22Rv1 (cell line): ENCODE measurements around the gene MAML1.

Source experiments
- ZFX ChIP-seq: fragments of 450-650 bp; IDR thresholded peaks from 2 replicates; pipeline ENCODE4 v1.6.1; 2017; ENCODE audit warnings: antibody characterized with exemption, borderline replicate concordance
- TF ChIP-seq, protein P1 (sequence below): fragments of 450-650 bp; IDR thresholded peaks from 2 replicates; pipeline ENCODE4 v1.5.1; 2017; ENCODE audit warnings: mild to moderate bottlenecking

DNA sequence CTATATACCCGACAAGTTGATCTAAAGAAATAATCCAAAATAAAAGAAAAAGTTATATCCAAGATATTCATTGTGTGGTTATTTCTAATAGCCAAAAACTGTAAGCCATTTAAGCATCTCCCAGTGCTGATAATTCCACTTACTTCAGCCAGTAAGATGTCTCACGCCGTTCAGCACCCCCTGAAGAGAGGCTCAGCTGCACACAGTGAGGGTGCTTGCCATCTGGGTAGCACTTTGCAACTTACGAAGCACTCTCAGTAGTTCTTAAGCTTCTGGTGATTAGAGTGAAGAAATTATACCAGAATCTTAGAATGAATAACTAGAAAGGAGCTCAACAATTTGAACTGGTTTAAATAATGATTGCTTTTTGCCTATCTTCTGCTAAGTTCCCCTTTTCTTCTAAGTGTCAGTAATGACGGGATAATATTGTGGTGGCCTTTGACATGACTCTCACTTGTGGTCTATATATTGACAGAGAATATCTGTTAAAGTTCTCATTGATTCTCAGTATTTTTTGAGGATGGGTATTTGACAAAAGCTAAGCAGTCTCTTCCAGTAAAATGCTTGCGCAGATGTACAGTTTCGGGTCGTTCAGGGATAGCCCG is 35.0 kb downstream of the MAML1 start:
- TF ChIP-seq, protein P1, sequence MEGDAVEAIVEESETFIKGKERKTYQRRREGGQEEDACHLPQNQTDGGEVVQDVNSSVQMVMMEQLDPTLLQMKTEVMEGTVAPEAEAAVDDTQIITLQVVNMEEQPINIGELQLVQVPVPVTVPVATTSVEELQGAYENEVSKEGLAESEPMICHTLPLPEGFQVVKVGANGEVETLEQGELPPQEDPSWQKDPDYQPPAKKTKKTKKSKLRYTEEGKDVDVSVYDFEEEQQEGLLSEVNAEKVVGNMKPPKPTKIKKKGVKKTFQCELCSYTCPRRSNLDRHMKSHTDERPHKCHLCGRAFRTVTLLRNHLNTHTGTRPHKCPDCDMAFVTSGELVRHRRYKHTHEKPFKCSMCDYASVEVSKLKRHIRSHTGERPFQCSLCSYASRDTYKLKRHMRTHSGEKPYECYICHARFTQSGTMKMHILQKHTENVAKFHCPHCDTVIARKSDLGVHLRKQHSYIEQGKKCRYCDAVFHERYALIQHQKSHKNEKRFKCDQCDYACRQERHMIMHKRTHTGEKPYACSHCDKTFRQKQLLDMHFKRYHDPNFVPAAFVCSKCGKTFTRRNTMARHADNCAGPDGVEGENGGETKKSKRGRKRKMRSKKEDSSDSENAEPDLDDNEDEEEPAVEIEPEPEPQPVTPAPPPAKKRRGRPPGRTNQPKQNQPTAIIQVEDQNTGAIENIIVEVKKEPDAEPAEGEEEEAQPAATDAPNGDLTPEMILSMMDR = no peak
- TF ChIP-seq ZFX = no peak
